Gastroesophageal sphincter (tissue), 4 donors: ENCODE data around the gene HEY2. TPM values are rescaled to one million over a fixed set of nuclear protein-coding genes. Genes with fewer than 3 reads are reported as not detected.
A peak's percentile ranks its signal among the peaks of the same experiment; 100 is the strongest.

ENCODE experiments used
- ATAC-seq: fragments of 150-250 bp; one replicate; pipeline ENCODE4 v1.9.1; 2016; ENCODE audit warnings: mild to moderate bottlenecking, moderate library complexity
- H3K27ac ChIP-seq, 4 donors: fragments of 200-600 bp; sonication (generic) in 3 of 4; 1 replicate in 3 of 4; 2 replicates in 1 of 4; pipeline ENCODE4 v1.5.1; 2016 to 2019
- H3K27me3 ChIP-seq: fragments of 200-600 bp; sonication (generic); one replicate; pipeline ENCODE4 v1.5.1; 2019
- H3K36me3 ChIP-seq, 2 donors: fragments of 200-600 bp; sonication (generic); one replicate each; pipeline ENCODE4 v1.5.1; 2019; ENCODE audit warnings: control low read depth in 1 of 2
- H3K4me1 ChIP-seq, 3 donors: fragments of 200-600 bp; sonication (generic); 1 replicate in 2 of 3; 2 replicates in 1 of 3; pipeline ENCODE4 v1.5.1; 2016 to 2019; ENCODE audit warnings: control low read depth in 2 of 3
- H3K4me3 ChIP-seq, 2 donors: fragments of 200-600 bp; sonication (generic); one replicate each; pipeline ENCODE4 v1.5.1; 2019; ENCODE audit warnings: mild to moderate bottlenecking in 1 of 2, moderate library complexity in 1 of 2
- H3K9me3 ChIP-seq, 3 donors: fragments of 200-600 bp; sonication (generic); one replicate each; pipeline ENCODE4 v1.5.1; 2017 to 2019; ENCODE audit warnings: control low read depth in 2 of 3
- EP300 ChIP-seq: sonication (generic); formaldehyde crosslinking; IDR thresholded peaks from one replicate; pipeline ENCODE4 v1.6.1; 2017; ENCODE audit warnings: antibody characterized with exemption, mild to moderate bottlenecking
- POLR2A ChIP-seq, 2 donors: fragments of 450-650 bp; IDR thresholded peaks; one replicate each; pipeline ENCODE4 v1.6.1; 2017; ENCODE audit warnings: antibody characterized with exemption in 2 of 2, mild to moderate bottlenecking in 2 of 2, moderate library complexity in 1 of 2
- POLR2AphosphoS5 ChIP-seq: sonication (generic); formaldehyde crosslinking; IDR thresholded peaks from one replicate; pipeline ENCODE4 v1.6.1; 2017; ENCODE audit warnings: antibody characterized with exemption
- WGBS, 2 donors: methylation state at CpG; one replicate each; pipeline ENCODE4 v1.1.5; 2018; ENCODE audit warnings: low coverage in 1 of 2; 5-methylcytosine and 5-hydroxymethylcytosine counted together
- total RNA-seq, 4 donors: library from RNA; depleted of rRNA; stranded (reverse); fragments of >200 nt; gene quantifications; one replicate each; pipeline ENCODE4 v1.1.0, GENCODE V29; 2016
- TF ChIP-seq, protein P1 (sequence below), 4 experiments: fragments of 200-600 bp in 2 of 4; fragments of 450-650 bp in 2 of 4; sonication (generic) in 1 of 4; IDR thresholded peaks; one replicate each; pipeline ENCODE4 v1.5.1; 2017 to 2019; ENCODE audit warnings: antibody characterized with exemption in 4 of 4, mild to moderate bottlenecking in 2 of 4, moderate library complexity in 2 of 4

The HEY2 gene
- total RNA-seq, 4 donors from 2014 or later: 1.1 to 2.3 (median 2.1) TPM

DNA sequence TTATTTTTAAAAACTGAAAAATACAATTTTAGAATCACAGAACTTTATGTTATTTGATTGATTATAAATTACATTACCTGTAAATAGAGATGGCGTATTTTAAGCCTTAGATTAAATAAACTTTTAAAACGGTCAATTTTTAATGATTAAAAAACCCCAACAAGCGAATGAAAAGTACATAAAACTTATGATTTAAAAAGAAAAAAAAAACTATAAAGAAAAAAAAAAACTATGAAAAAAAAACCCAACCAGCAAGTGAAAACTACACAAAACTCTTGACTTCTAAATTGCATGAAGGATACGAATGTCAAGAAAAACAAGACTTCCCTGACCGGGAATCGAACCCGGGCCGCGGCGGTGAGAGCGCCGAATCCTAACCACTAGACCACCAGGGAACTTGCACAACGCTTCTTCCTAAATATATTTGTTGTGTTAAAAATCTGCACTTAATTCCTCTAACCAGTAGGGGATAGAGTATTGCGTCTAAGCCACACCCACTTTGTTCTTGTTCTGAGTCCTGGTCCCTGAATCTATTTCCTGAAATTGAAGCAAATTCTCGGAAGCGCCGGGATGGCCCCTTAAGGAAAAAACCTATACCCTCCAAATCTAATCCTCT is 30.6 kb downstream of the HEY2 start:
- Histone ChIP-seq H3K27me3 (no peaks in the 10 kb centered on the region), H3K9me3 (no peaks in the 10 kb centered on the region), H3K4me1 (peaks cover 0 to 9% (median 0%) of the 10 kb centered on the region in 3 donors), H3K36me3 (no peaks in the 10 kb centered on the region), H3K4me3 (peak overlapping the region; percentile 61 to 100), H3K27ac (peak overlapping the region; percentile 87 to 95 (median 92))
- TF ChIP-seq POLR2AphosphoS5 (peak; percentile 49), POLR2A (IDR thresholded peaks at IDR 0.05) (no peak), EP300 (no peak)
- TF ChIP-seq, protein P1, sequence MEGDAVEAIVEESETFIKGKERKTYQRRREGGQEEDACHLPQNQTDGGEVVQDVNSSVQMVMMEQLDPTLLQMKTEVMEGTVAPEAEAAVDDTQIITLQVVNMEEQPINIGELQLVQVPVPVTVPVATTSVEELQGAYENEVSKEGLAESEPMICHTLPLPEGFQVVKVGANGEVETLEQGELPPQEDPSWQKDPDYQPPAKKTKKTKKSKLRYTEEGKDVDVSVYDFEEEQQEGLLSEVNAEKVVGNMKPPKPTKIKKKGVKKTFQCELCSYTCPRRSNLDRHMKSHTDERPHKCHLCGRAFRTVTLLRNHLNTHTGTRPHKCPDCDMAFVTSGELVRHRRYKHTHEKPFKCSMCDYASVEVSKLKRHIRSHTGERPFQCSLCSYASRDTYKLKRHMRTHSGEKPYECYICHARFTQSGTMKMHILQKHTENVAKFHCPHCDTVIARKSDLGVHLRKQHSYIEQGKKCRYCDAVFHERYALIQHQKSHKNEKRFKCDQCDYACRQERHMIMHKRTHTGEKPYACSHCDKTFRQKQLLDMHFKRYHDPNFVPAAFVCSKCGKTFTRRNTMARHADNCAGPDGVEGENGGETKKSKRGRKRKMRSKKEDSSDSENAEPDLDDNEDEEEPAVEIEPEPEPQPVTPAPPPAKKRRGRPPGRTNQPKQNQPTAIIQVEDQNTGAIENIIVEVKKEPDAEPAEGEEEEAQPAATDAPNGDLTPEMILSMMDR (IDR thresholded peaks at IDR 0.05): peak; percentile 30 to 77 (median 57)
- ATAC-seq: peak; percentile 96
- 7 to 12% methylated on average over 16 to 17 of the region's 17 CpGs for WGBS, 2 donors

GRCh38 chr6:125780540-125781313 is 31.3 kb downstream of the HEY2 start:
- Histone ChIP-seq H3K9me3 (no peaks in the 10 kb centered on the region), H3K27me3 (no peaks in the 10 kb centered on the region), H3K4me1 (peaks cover 0 to 9% (median 0%) of the 10 kb centered on the region in 3 donors), H3K27ac (peak overlapping the region; percentile 87 to 95 (median 92)), H3K36me3 (no peaks in the 10 kb centered on the region), H3K4me3 (peak overlapping the region; percentile 61 to 100)
- TF ChIP-seq POLR2AphosphoS5 (peak; percentile 91), POLR2A (IDR thresholded peaks at IDR 0.05) (peak; percentile 37 to 46)
- TF ChIP-seq, protein P1 (IDR thresholded peaks at IDR 0.05): no peak
- ATAC-seq: peak; percentile 85
- 0 to 1% methylated on average over 18 to 28 of the region's 28 CpGs for WGBS, 2 donors

GRCh38 chr6:125781314-125781868 is 32.0 kb downstream of the HEY2 start:
- no peaks in the 10 kb centered on the region for H3K27me3 ChIP-seq
- ATAC-seq: no peak
- 0% methylated on average over 3 of the region's 3 CpGs for WGBS, 2 donors
- peak overlapping the region; percentile 87 to 95 (median 92) for H3K27ac ChIP-seq
- peak overlapping the region; percentile 61 to 100 for H3K4me3 ChIP-seq
- H3K36me3 ChIP-seq: no peaks in the 10 kb centered on the region
- no peaks in the 10 kb centered on the region for H3K9me3 ChIP-seq
- TF ChIP-seq, protein P1 (IDR thresholded peaks at IDR 0.05): no peak
- no peak for TF ChIP-seq POLR2AphosphoS5
- no peak for TF ChIP-seq EP300
- no peak for TF ChIP-seq POLR2A (IDR thresholded peaks at IDR 0.05)
- H3K4me1 ChIP-seq: peaks cover 0 to 9% (median 0%) of the 10 kb centered on the region in 3 donors

GRCh38 chr6:125784365-125784764 is 34.9 kb downstream of the HEY2 start:
- TF ChIP-seq EP300: no peak
- no peak for TF ChIP-seq POLR2AphosphoS5
- TF ChIP-seq, protein P1 (IDR thresholded peaks at IDR 0.05): no peak
- TF ChIP-seq POLR2A (IDR thresholded peaks at IDR 0.05): no peak
- no peak overlapping the region for H3K4me3 ChIP-seq
- no peak for ATAC-seq
- whole genome bisulfite sequencing, 2 donors: 81 to 87% methylated on average over 2 of the region's 2 CpGs
- no peaks in the 10 kb centered on the region for H3K27me3 ChIP-seq
- H3K27ac ChIP-seq: no peak overlapping the region
- peaks cover 0 to 18% (median 0%) of the 10 kb centered on the region in 3 donors for H3K4me1 ChIP-seq
- no peaks in the 10 kb centered on the region for H3K36me3 ChIP-seq
- H3K9me3 ChIP-seq: no peaks in the 10 kb centered on the region
